Gastroesophageal sphincter (tissue), 4 donors: ENCODE results near the gene SHANK1. TPM values are rescaled to one million over a fixed set of nuclear protein-coding genes. Genes with fewer than 3 reads are reported as not detected.

Experiments used
- ATAC-seq: fragments of 150-250 bp; one replicate; pipeline ENCODE4 v1.9.1; 2016; ENCODE audit warnings: mild to moderate bottlenecking, moderate library complexity
- H3K27ac ChIP-seq, 4 donors: fragments of 200-600 bp; sonication (generic) in 3 of 4; 1 replicate in 3 of 4; 2 replicates in 1 of 4; pipeline ENCODE4 v1.5.1; 2016 to 2019
- H3K27me3 ChIP-seq: fragments of 200-600 bp; sonication (generic); one replicate; pipeline ENCODE4 v1.5.1; 2019
- H3K36me3 ChIP-seq, 2 donors: fragments of 200-600 bp; sonication (generic); one replicate each; pipeline ENCODE4 v1.5.1; 2019; ENCODE audit warnings: control low read depth in 1 of 2
- H3K4me1 ChIP-seq, 3 donors: fragments of 200-600 bp; sonication (generic); 1 replicate in 2 of 3; 2 replicates in 1 of 3; pipeline ENCODE4 v1.5.1; 2016 to 2019; ENCODE audit warnings: control low read depth in 2 of 3
- H3K4me3 ChIP-seq, 2 donors: fragments of 200-600 bp; sonication (generic); one replicate each; pipeline ENCODE4 v1.5.1; 2019; ENCODE audit warnings: mild to moderate bottlenecking in 1 of 2, moderate library complexity in 1 of 2
- H3K9me3 ChIP-seq, 3 donors: fragments of 200-600 bp; sonication (generic); one replicate each; pipeline ENCODE4 v1.5.1; 2017 to 2019; ENCODE audit warnings: control low read depth in 2 of 3
- EP300 ChIP-seq: sonication (generic); formaldehyde crosslinking; IDR thresholded peaks from one replicate; pipeline ENCODE4 v1.6.1; 2017; ENCODE audit warnings: antibody characterized with exemption, mild to moderate bottlenecking
- POLR2A ChIP-seq, 2 donors: fragments of 450-650 bp; IDR thresholded peaks; one replicate each; pipeline ENCODE4 v1.6.1; 2017; ENCODE audit warnings: antibody characterized with exemption in 2 of 2, mild to moderate bottlenecking in 2 of 2, moderate library complexity in 1 of 2
- POLR2AphosphoS5 ChIP-seq: sonication (generic); formaldehyde crosslinking; IDR thresholded peaks from one replicate; pipeline ENCODE4 v1.6.1; 2017; ENCODE audit warnings: antibody characterized with exemption
- WGBS, 2 donors: methylation state at CpG; one replicate each; pipeline ENCODE4 v1.1.5; 2018; ENCODE audit warnings: low coverage in 1 of 2; 5-methylcytosine and 5-hydroxymethylcytosine counted together
- total RNA-seq, 4 donors: library from RNA; depleted of rRNA; stranded (reverse); fragments of >200 nt; gene quantifications; one replicate each; pipeline ENCODE4 v1.1.0, GENCODE V29; 2016
- TF ChIP-seq, protein P1 (sequence below), 4 experiments: fragments of 200-600 bp in 2 of 4; fragments of 450-650 bp in 2 of 4; sonication (generic) in 1 of 4; IDR thresholded peaks; one replicate each; pipeline ENCODE4 v1.5.1; 2017 to 2019; ENCODE audit warnings: antibody characterized with exemption in 4 of 4, mild to moderate bottlenecking in 2 of 4, moderate library complexity in 2 of 4

SHANK1 gene
- total RNA-seq, 4 donors from 2014 or later, result 0.15 to 0.40 (median 0.31) TPM; not detected in 1

DNA sequence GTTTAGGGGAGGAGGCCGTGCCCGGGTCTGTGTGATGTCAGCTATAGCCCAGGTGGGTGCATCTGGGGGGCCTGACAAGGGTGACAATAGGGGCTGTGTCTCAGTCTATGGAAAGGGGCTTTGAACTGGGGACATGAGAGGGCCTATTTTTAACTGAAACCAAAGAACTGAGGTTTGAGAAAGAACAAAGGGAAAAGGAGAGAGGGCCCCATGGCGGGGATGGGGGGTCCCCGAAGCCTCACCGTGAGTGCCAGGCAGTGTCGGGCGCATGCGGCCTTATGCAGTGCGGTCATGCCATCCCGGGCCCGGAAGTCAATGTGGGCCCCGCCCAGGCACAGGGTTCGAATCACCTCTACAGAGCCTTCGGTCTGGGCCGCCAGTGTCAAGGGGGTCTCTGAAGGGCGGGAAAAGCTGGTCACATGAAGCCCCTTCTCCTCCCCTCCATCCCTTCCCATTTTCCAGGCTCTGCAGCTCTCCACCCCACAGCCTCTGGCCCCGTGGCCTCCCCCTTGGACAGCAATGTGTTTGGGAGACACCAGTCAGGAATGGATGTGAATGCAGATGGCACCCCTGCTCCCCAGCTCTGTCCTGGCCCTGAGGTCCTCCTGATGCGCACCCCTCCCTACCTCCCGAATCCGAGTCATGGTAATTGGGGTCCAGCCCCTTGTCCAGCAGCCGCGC lies 5.9 kb downstream of the SHANK1 start:
- H3K27ac ChIP-seq, result no peak overlapping the region
- WGBS, 2 donors, result 89 to 93% methylated on average over 9 to 10 of the region's 22 CpGs
- no peaks in the 10 kb centered on the region for H3K36me3 ChIP-seq
- peaks cover 96% of the 10 kb centered on the region for H3K27me3 ChIP-seq
- no peak overlapping the region for H3K4me3 ChIP-seq
- no peak for ATAC-seq
- TF ChIP-seq POLR2AphosphoS5 (no peak), EP300 (no peak), POLR2A (IDR thresholded peaks at IDR 0.05) (no peak)
- TF ChIP-seq, protein P1, sequence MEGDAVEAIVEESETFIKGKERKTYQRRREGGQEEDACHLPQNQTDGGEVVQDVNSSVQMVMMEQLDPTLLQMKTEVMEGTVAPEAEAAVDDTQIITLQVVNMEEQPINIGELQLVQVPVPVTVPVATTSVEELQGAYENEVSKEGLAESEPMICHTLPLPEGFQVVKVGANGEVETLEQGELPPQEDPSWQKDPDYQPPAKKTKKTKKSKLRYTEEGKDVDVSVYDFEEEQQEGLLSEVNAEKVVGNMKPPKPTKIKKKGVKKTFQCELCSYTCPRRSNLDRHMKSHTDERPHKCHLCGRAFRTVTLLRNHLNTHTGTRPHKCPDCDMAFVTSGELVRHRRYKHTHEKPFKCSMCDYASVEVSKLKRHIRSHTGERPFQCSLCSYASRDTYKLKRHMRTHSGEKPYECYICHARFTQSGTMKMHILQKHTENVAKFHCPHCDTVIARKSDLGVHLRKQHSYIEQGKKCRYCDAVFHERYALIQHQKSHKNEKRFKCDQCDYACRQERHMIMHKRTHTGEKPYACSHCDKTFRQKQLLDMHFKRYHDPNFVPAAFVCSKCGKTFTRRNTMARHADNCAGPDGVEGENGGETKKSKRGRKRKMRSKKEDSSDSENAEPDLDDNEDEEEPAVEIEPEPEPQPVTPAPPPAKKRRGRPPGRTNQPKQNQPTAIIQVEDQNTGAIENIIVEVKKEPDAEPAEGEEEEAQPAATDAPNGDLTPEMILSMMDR (IDR thresholded peaks at IDR 0.05), result no peak
- no peaks in the 10 kb centered on the region for H3K9me3 ChIP-seq
- peaks cover 0 to 11% (median 7%) of the 10 kb centered on the region in 3 donors for H3K4me1 ChIP-seq

DNA sequence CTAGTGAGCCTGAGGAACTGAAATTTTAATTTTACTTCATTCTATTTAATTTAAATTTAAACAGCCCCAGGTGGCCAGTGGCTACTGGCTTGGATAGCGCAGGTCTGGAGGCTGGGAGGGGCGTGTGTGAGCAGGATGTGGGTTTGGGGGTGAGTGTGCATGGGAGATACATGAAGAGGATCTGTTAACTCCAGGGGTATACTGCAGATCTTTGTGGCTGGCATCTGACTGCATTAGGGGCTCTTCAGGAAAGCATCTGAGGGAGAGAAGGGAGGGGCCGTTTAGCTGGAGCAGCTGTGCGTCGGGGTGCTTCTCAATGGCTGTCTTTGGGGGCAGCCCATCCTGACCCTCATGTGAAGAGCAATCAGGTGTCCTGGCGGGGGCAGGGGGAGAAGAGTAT lies 6.8 kb downstream of the SHANK1 start:
- WGBS, 2 donors, result 62% methylated on average over 4 to 6 of the region's 6 CpGs
- no peak for ATAC-seq
- Histone ChIP-seq H3K27me3 (peaks cover 95% of the 10 kb centered on the region), H3K36me3 (no peaks in the 10 kb centered on the region), H3K27ac (no peak overlapping the region), H3K4me1 (peaks cover 0 to 2% (median 0%) of the 10 kb centered on the region in 3 donors), H3K9me3 (no peaks in the 10 kb centered on the region), H3K4me3 (no peak overlapping the region)
- TF ChIP-seq POLR2A (IDR thresholded peaks at IDR 0.05), result no peak
- TF ChIP-seq, protein P1 (IDR thresholded peaks at IDR 0.05), result no peak
- no peak for TF ChIP-seq POLR2AphosphoS5
- TF ChIP-seq EP300, result no peak

DNA sequence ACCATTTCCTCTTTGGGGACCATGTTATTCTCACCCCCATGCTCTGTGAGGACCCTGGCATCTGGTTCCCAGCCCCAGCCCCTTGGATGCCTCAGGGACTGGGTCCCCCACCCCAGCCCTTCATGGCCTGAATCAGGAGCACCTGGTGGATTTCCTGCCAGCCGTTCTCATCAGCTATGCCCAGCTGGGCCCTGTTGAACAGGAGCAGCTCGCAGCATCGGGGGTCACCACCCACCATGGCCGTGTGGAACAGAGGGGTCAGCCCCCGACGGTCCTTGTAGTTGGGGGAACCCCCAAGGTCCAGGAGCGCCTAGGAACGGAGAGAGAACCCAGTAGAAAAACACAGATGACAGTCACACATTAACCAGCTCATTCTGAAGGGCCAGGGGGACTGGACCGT lies 7.8 kb downstream of the SHANK1 start:
- WGBS, 2 donors, result 100% methylated on average over 1 of the region's 9 CpGs
- TF ChIP-seq EP300 (no peak), POLR2AphosphoS5 (no peak)
- TF ChIP-seq, protein P1 (IDR thresholded peaks at IDR 0.05), result no peak
- Histone ChIP-seq H3K36me3 (no peaks in the 10 kb centered on the region), H3K4me3 (no peak overlapping the region), H3K4me1 (no peaks in the 10 kb centered on the region), H3K27me3 (peaks cover 85% of the 10 kb centered on the region), H3K27ac (no peak overlapping the region), H3K9me3 (no peaks in the 10 kb centered on the region)
- no peak for ATAC-seq

DNA sequence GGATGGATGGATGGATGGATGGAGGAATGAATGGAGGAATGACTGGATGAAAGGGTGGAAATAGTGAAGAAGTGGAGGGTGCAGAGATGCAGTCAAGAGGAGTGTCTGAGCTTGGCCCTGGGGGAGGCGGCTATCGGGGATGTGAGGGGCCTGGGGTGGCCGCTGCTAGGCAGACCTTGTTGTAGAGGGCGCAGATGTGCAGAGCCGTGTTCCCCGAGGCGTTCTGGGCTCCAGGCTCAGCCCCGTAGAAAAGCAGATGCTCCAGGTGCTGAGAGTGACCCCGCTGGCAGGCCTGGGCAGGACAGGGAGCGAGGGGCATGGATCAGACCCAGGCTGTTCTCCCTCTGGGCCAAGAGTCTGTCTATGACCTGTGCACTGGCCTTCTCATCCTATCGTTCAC lies 8.4 kb downstream of the SHANK1 start:
- Histone ChIP-seq H3K27ac (no peak overlapping the region), H3K27me3 (peaks cover 83% of the 10 kb centered on the region), H3K4me1 (no peaks in the 10 kb centered on the region), H3K4me3 (no peak overlapping the region), H3K9me3 (no peaks in the 10 kb centered on the region), H3K36me3 (no peaks in the 10 kb centered on the region)
- WGBS, 2 donors, result 78 to 81% methylated on average over 8 to 10 of the region's 11 CpGs
- TF ChIP-seq POLR2A (IDR thresholded peaks at IDR 0.05), result no peak
- TF ChIP-seq POLR2AphosphoS5, result no peak
- TF ChIP-seq, protein P1 (IDR thresholded peaks at IDR 0.05), result no peak
- TF ChIP-seq EP300, result no peak
- no peak for ATAC-seq

DNA sequence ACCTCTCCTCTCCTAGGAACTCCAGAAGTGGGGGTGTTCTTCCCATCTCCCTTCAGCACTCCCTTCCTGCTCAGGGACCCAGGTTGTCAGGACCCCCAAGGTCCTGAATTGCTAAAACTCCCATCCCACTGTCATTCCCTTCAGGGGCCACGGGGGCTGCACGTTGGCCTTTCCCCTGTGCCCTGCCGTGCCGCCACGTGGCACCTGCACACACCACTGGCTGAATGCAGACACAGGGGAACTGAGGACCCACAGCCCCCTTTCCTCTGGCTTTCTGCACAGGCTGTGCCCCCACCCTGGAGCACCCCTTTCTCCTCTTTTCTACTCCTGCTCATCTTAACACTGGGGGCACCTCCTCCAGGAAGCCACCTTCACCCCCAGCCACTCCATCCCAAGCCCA lies 9.0 kb downstream of the SHANK1 start:
- Histone ChIP-seq H3K27ac (no peak overlapping the region), H3K27me3 (peaks cover 83% of the 10 kb centered on the region), H3K9me3 (no peaks in the 10 kb centered on the region), H3K4me3 (no peak overlapping the region), H3K4me1 (no peaks in the 10 kb centered on the region), H3K36me3 (no peaks in the 10 kb centered on the region)
- ATAC-seq, result no peak
- 80% methylated on average over 3 of the region's 5 CpGs; no CpG with 5 or more reads in 1 of the 2 donors for WGBS, 2 donors
- TF ChIP-seq EP300 (no peak), POLR2AphosphoS5 (no peak), POLR2A (IDR thresholded peaks at IDR 0.05) (no peak)
- TF ChIP-seq, protein P1 (IDR thresholded peaks at IDR 0.05), result no peak
